GM20000 (cell line): ENCODE data around the gene LRP8.
"Not testable (repeated sequence)": the region's sequence is repeated elsewhere in the genome, so short reads cannot be mapped to it uniquely, and the experiment has no call there.

Experiments
- DNase-seq: peaks from one replicate; pipeline ENCODE4 v3.0.0; 2012; ENCODE audit warnings: low spot score
- CTCF ChIP-seq: IDR thresholded peaks from 2 replicates; pipeline ENCODE4 v1.5.1; 2012; ENCODE audit warnings: mild to moderate bottlenecking, control low read depth; ENCODE audit errors: extremely low read depth, missing control alignments

The LRP8 gene

GRCh38 chr1:53285969-53286760 lies 41.7 kb downstream of the LRP8 start:
- TF ChIP-seq CTCF = no peak
- no peak for DNase-seq

- no peak for DNase-seq
- no peak for TF ChIP-seq CTCF
Observed at GRCh38 chr1:53285546-53285945, 42.3 kb downstream of the LRP8 start.

GRCh38 chr1:53284224-53285020 lies 43.4 kb downstream of the LRP8 start:
- DNase-seq = no peak
- no peak for TF ChIP-seq CTCF

- DNase-seq = not testable (repeated sequence)
Observed at GRCh38 chr1:53283156-53283555, 44.7 kb downstream of the LRP8 start.

GRCh38 chr1:53281133-53281532 lies 46.7 kb downstream of the LRP8 start:
- TF ChIP-seq CTCF = no peak
- no peak for DNase-seq

- TF ChIP-seq CTCF = no peak
- DNase-seq = no peak
Observed at GRCh38 chr1:53280496-53280895, 47.4 kb downstream of the LRP8 start.

- no peak for DNase-seq
- TF ChIP-seq CTCF = no peak
Observed at GRCh38 chr1:53279296-53280200, 48.3 kb downstream of the LRP8 start.
